NK-92 (cell line): ENCODE measurements around the gene CABLES2.
"Not testable (repeated sequence)": the region's sequence is repeated elsewhere in the genome, so short reads cannot be mapped to it uniquely, and the experiment has no call there.

ENCODE experiments used
- DNase-seq: peaks from one replicate; lab custom pipeline; 2025; ENCODE audit not compliant: unreplicated experiment; lab: John Stamatoyannopoulos, UW

Gene CABLES2

DNA sequence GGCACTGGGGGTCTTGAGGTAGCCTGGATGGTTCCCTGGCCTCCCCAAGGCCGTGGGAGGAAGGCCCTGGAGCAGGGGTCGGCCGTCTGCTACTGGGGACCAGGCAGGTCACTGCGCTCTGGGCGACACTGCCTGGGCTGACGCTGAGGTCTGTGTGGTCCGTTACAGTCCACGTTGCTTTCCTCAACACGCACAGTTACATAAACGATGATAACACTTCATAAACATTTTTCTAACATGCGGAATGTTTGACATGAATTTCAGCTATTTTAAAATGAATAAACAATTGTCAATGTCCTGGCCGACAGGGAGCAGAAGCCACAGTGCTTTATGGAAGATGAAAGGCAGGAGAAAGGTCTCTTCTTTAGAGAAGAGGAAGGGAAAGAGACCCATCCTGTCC lies 30.4 kb upstream of the CABLES2 start:
- DNase-seq, result no peak

DNA sequence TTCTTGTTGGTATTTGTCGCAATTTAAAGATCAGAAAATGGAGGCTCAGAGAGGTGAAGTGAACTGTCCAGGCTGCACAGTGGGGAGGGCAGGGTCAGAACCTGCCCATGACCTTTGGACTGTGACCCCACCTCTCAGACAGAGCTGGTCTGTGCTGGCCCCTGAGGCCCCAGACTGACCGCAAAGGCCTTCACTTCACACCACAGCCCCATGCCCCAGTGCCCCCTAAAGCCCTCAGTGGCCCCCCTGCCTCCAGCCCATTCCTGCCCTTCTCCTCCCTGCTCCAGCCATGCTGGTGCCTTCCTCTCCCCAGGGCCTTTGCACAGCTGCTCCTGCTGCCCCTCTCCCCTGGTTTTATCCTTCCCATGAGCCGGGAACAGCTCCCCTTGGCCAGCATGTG lies 29.6 kb upstream of the CABLES2 start:
- DNase-seq, result no peak

DNA sequence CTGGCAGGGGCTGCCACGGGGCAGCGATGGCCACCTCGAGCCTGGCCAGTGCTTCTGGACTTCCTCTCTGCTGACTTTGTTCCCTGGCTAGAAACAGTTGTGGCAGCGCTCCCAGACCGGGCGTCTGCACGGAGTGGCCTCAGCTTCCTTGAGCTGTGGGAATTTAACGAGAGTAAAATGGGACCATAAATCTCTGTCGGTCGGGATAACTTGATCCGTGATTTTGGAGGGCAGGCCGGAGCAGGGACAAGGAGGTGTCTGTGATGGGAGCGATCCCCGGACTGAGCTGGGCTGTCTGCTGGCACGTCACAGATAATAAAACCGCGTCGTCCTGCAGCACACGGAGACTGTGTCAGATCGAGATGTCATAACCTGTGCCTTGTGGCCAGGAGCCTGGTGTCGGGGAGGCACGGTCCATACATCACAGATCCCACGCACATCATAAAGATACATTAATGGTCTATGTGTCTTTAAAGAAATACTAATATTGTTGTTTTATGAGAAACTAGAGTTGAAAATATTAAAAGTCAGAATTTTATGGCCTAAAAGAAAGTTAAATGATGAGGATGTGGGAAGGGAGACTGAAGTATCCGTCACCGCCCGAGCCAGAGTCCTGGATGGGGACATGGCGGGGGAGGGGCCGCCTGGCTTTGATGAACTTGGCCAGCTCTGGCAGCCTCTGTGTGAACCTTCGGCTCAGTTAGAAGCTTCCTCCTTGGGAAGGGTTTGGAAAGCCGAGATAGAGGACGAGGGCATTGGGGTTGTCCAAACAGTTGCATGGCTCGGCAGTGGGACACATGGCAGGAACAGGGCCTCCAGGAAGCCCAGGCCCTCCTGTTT lies 26.8 kb upstream of the CABLES2 start:
- DNase-seq, result no peak

DNA sequence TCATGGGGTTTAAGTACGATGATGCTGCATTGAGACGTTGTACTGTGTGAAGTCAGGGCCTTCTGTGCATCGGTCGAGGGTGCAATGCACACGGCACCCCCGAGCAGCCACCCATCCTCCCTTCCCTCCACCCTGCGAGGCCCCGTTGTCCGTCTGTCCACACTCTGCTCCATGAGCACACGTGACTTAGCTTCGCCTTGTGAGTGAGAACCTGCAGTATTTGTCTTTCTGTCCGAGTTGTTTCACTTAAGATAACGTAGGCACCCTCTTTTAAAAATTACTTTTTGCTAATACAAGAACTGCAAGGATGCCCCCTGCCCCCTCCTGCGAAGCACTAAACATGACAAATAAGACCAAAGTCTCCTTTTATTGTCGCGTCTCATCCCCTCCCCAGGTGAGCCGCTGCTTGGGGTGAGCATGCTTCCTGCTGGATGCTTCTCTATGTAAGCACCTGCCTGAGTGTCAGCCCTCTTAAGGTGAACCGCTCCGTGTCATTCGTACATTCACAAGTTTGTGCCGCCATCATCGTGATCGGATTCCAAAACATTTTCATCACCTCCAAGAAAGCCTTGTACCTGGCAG lies 23.9 kb upstream of the CABLES2 start:
- no peak for DNase-seq

DNA sequence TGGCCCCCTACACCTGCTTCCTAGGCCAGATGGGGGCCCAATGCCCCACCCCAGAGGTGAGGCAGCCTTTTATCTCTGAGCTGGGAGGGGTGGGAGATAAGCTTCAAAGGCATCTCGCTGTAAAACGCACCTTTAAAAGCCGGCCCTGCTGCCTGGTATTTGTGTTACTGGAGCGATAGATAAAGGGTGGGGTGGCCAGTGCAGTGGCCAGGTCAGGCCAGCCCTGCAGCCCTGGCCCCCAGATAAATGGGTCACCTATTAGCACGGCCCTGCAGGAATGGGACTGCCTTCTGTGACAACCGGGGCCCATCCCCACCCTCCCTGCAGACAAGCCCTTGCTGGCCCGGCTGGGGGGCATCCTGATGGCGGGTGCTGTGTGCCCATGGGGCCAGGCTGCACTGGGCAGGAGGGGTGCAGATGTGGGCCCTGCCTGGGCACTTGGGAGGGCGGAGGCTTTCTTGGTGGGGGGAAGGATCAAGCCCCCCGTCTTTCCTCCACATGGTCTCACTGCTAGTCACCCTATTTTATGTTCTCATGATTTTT lies 23.3 kb upstream of the CABLES2 start:
- no peak for DNase-seq

DNA sequence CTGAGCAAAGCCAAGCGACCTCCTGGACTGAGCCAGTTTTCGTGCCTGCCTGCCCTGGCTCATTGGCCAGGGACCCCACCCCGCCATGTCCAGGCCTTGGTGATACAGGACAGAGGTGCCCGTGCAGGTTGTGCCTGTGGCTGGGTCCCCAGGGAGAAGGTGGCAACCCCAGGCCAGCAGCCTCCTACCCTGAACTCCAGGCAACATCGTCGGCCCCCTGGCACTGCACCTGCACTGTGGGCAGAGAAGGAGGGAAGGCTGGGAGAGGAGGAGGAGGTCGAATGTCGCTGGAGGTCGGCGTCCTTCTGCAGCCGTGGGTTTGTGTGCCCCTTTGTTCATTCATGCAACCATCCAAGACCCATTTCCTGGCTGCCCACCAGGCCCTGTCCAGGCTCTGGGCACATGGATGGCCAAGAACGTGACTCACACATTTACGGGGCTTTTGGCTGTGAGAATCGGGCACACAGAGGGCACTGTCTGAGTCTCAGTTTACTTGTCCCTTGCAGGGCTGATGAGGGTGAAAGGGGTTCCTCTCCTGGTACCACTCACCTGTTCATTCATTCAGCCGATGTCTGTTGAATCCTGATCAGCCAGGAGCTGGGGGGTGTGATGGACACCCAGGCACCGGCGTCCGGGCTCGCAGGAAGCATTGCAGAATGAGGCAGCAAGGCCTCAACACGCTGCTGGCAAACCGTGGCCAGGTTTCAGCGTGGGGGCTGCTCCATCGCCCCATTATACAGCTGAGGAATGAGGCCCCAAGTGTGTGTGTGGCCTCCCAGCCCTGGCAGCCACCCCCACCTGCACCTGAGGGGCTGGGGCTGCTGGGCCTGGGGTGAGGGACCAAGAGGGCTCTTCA lies 22.6 kb upstream of the CABLES2 start:
- DNase-seq, result no peak

DNA sequence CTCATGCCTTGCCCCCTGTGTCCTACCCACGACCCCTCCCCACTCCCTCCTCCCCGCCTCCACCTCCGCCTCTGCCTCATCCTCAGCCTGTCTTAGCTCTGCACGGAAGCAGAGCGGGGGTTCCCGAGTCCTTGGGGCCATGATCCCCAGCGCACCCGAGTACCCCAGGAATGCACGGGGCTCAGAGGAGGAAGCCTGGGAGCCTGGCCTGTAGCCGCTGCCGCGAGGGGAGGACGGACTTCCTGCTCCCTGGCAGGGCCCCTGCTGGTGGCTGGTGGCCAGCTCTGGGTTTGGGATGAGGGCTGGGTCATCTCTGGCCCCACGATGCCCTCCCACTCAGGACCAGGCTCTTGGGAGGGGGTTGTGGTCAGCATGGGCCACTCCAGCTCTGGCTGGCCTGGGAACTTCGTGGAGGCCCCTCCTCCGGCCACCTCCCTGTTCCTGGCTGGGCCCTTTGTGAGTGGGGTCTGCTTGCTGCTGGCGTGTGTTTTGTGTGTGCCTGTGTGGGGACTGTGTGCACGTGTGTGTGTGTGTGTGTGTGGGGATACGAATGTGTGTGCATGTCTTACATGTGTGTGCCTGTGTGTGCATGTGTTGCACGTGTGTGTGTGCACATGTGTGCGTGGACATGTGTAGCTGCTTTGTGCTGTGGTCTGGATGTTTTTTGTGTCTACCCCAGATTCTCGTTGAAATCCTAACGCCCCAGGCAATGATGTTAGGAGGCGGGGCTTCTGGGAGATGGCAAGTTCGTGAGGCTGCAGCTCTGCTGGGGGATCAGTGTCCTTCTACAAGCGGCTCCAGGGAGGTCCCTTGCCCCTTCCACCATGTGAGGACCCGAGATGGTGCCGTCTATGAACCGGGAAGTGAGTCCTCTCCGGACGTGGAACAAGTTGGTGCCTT lies 21.6 kb upstream of the CABLES2 start:
- no peak for DNase-seq

DNA sequence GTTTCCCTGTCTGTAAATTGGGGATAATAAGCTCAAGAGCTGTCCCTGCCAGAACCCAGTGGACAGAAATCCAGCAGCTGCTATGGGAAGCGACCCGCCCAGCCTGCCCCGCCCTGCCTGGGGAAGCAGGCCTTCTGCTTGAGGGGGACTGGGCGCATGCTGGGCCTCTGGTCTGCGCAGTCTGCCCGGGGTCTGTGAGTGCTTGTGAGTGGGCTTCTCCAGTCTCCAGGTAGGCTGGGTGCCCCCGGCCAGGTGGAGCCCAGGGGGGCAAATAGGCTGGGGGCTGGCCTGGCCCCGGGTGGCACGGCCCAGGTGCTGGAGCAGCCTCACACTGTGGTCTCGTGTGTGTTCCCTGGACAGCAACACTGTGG lies 20.9 kb upstream of the CABLES2 start:
- DNase-seq, result no peak

DNA sequence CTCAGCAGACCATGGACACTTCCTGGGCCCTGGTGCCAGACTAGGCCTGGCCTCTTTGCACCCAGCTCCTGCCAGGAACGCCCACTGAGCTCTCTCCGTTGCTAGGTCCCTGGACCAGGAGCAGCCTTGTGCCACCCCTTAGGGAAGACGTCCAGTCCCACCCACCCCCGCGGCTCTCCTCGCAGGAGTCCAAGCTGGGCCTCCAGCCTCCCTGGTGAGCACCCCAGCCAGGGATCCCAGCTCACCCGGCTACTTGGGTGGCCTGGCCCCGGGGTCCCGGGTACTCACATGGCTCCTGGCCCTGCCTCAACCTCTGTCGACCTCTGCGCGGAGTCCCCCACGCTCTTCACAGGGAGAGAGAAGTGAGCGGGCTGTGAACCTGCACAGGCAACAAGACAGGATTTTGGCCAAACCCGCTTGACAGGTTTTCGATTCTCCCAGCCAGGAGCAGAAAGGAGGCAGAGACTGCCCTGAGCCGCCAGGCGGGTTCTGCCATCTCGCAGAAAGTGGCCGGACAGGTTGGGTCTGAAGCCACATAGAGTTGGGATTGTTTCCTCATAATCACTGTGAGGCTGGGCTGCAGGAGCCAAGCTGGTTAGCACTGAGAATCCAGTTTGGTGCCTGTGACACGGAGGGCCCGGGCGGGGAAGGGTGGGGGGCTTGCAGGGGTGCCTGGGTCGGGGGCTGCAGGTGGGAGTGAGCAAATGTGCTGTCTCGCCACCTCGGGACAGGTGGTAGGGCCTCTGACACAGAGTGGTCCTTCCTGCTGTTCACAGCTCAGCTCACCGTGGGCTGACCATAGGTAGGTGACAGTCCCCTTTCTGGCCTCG lies 20.3 kb upstream of the CABLES2 start, which contains the start of gene RBBP8NL:
RBBP8NL (minus strand) TSS at position 368 of the 830 bp plus-strand sequence. CDS start 7,892 bp downstream, outside the sequence.
- no peak for DNase-seq

DNA sequence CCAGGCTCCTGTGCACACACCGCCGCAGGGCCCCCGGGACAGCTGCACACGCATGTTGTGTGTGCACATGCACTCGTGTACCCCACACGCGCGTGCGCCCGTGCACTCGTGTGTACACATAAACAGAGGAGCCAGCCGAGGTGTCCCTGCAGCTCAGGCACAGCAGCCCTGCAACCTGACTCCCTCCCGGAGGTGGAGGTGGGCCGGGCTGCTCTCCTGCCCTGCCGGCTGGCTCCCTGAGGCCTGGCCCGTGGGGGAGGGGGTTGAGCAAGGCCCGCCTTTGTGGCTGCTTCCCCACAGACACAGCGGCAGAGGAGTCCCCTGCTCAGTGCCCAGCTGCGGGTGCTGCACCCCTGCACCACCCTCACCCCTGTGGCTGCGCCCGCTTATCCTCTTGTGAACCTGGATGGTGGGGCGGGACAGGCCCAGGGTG lies 19.6 kb upstream of the CABLES2 start:
- DNase-seq, result no peak

DNA sequence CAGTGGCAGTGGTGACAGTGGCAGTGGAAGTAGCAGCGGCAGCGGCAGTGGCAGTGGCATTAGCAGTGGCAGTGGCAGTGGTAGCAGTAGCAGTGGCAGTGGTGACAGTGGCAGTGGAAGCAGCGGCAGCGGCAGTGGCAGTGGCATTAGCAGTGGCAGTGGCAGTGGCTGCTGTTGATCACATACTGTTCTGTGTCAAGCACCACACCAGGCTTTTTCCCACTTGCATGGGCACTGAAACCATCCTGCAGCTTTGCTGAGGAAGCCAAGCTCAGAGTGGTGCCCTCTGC lies 18.9 kb upstream of the CABLES2 start:
- DNase-seq, result not testable (repeated sequence)

DNA sequence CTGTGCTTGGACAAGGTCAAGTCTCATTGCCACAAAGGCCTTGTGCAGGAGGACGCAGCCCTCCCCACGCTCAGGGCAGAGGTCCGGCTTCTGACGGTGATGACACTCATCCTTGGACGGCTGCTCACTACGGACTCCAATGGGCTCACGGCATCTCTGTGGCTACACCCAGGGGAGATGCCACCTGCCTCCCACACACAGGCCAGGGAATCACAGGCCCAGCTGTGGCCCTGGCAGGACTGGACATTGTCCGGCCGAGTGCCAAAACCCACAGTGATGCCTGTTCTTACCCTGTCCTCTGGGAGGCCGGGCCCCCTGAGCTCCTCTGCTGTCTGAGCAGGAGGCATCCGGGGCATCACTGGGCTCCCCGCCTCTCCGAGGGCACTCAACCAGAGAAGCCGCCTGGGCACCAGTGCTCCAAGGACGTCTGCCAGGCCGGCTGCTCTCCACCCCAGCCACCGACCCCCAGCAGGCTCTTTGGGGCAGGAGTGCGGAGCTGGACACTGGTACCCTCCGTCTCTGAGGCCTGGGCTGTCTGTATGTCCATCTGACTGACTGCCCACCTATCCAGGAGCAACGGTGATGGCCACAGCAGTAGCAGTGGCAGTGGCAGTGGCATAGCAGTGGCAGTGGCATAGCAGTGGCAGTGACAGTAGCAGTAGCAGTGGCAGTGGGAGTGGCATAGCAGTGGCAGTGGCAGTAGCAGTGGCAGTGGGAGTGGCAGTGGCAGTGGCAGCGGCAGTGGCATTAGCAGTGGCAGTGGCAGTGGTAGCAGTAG lies 18.4 kb upstream of the CABLES2 start:
- DNase-seq, result no peak

DNA sequence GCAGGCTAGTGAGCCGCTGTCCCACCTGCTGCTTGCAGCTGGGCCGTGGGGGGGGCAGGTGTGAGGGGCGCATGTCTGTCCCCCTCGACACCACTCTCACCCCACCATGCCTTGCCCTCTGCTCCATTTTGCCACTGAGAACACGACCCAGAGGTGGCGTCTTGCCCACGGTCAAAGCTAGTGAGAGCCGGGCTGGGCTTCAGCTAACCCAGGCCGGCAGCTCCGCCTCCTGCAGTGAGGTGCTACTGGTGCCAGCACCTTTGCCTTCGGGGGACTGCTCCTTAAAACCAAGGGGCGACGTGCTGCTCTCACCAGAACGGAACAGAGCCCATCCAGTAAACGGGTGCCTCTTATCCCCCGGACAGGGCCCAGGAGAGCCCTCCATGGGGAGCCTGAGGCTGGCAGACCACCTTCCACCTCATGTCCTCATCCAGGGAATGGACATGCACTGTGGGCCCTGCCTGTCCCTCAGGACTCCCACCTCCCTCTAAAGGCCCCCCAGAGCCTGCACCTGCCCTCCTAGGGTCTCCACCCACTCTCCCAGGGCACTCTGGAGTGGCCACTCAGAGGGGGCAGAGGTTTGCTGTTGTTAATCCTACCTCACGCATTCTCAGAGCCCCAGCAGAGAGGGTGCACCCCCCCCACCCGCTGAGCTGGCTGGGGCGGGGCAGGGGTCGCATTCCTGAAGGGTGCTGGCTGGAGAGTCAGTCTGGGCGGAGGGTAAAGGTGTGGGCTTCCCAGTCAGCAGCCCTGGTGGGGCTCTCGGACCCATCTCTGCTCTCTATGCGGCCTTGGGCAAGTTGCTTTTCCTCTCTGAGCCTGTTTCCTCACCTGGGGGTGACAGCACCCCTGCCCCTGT lies 17.4 kb upstream of the CABLES2 start:
- DNase-seq, result no peak

DNA sequence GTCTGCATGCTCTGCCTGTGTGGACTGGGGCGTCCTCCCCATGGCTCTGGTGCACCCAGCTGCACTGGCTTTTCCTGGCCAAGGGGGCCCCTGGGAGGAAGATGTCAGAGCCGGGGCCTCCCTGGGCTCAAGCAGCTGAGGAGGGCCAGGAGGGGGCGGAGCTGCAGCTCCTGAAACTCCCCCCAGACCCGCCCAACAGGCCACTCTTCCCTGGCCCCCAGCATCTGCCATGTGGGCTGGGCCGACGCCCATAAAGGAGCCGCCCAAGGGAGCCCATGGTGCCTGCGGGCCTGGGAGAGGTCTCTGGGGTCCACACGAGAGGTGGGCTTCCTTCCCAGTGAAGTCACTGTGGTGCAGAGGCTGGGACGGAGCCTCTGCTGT lies 16.2 kb upstream of the CABLES2 start:
- no peak for DNase-seq

DNA sequence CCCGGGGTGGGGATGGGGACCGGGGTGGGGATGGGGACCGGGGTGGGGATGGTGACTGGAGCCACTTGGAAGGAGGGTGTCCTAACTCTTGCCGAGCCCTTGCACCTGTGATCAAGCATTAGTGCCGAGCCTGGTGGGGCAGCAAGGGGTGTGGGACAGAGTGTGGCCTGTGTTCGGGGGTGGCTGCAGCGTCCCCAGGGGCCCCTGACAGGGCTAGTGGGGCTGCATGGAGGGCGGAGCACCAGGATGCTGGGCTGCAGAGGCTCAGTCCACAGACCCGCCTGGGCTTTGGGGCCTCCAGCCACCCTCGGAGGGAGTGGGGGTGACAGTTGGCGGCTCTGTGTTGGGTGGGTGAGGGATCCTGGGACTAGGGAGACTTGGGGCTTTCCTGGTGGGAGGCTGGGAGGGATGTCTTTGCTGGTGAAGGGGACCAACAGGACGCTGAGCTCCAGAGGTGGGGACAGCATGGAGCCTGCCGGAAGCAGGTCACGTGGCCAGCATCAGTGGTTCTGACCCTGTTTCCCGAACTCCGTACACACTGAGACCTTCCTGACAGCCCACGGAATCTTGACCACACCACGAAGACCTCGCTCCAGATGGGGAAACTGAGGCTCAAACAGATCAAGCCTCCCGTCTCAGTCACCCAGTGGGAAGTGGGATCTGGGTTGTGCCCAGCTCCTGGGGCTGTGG lies 15.7 kb upstream of the CABLES2 start:
- DNase-seq, result no peak

DNA sequence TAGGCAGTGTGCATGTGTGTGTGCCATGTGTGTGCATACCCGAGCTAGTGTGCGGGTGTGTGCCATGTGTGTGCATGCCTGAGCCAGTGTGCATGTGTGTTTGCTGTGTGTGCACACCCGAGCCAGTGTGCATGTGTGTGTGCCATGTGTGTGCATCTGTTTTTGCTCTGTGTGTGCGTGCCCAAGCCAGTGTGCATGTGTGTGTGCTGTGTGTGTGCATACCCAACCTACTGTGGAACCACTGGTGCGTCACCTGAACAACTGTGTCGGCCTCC lies 14.6 kb upstream of the CABLES2 start:
- DNase-seq, result no peak

DNA sequence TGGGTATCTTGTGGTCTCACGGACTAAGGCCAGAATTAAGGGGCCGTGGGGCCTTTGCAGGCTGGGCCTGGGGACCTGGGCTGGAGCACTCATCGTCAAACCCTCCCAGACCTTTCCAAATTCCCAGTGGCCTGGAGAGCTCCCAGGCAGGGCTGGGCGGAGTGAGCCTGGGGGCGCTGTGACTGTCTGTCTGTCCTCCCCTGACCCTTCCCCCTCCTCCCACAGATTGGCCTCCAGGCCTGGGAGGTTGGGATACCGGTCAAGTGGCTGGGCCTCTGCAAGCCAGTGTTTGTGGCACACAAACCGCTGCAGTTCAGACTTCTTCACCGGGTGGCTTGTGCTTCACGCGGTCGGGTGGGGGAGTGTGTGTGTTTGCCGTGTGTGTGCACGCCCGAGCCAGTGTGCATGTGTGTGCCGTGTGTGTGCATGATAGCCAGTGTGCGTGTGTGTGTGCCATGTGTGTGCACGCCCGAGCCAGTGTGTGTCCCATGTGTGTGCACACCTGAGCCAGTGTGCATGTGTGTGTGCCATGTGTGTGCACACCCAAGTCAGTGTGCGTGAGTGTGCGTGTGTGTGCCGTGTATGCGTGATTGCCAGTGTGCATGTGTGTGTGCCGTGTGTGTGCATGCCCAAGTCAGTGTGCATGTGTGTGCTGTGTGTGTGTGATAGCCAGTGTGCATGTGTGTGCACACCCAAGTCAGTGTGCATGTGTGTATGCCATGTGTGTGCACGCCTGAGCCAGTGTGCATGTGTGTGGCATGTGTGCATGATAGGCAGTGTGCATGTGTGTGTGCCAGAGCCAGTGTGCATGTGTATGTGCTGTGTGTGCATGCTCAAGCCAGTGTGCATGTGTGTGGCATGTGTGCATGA lies 14.0 kb upstream of the CABLES2 start:
- DNase-seq, result no peak
